Hepatocyte (in vitro differentiated cells): Measurements from ENCODE around the gene LRRC32.

Experiments used
- EZH2 ChIP-seq: fragments of 200-600 bp; sonication (generic); IDR thresholded peaks from 2 replicates; pipeline ENCODE4 v1.6.1; 2016; ENCODE audit warnings: antibody characterized with exemption, mild to moderate bottlenecking, borderline replicate concordance
- EZH2phosphoT487 ChIP-seq: fragments of 200-600 bp; sonication (generic); IDR thresholded peaks from one replicate; pipeline ENCODE4 v1.6.1; 2018; ENCODE audit warnings: antibody characterized with exemption, mild to moderate bottlenecking, low read depth, moderate library complexity; ENCODE audit not compliant: unreplicated experiment, severe bottlenecking
- TF ChIP-seq, protein P1 (sequence below): fragments of 200-600 bp; sonication (generic); IDR thresholded peaks from 2 replicates; pipeline ENCODE4 v1.5.1; 2016; ENCODE audit warnings: antibody characterized with exemption, mild to moderate bottlenecking; ENCODE audit not compliant: poor library complexity

DNA sequence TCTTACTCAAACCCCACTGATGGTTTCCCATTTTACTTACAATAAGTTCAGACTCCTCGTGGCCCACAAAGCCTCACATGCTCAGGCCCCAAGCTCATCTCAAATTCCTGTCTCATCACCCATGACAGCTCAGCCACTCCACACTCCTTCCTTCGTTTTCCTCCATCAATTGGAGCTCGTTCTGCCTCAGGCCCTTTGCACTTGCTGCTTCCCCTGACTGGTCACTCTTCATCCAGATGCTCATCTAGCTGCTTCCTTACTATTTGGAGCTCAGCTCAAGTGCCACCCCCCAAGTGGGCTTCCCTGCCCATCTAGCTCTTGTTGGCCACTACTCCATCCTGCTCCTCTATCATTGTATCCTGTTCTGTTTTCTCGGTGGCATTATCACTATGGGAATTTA lies 46.8 kb upstream of the LRRC32 start:
- TF ChIP-seq, protein P1, sequence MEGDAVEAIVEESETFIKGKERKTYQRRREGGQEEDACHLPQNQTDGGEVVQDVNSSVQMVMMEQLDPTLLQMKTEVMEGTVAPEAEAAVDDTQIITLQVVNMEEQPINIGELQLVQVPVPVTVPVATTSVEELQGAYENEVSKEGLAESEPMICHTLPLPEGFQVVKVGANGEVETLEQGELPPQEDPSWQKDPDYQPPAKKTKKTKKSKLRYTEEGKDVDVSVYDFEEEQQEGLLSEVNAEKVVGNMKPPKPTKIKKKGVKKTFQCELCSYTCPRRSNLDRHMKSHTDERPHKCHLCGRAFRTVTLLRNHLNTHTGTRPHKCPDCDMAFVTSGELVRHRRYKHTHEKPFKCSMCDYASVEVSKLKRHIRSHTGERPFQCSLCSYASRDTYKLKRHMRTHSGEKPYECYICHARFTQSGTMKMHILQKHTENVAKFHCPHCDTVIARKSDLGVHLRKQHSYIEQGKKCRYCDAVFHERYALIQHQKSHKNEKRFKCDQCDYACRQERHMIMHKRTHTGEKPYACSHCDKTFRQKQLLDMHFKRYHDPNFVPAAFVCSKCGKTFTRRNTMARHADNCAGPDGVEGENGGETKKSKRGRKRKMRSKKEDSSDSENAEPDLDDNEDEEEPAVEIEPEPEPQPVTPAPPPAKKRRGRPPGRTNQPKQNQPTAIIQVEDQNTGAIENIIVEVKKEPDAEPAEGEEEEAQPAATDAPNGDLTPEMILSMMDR: no peak
- no peak for TF ChIP-seq EZH2phosphoT487
- TF ChIP-seq EZH2: no peak
